NCI-H748 (cell line): ENCODE results near the gene VAV3.

ENCODE experiments used
- DNase-seq: peaks from one replicate; lab custom pipeline; 2025; ENCODE audit not compliant: unreplicated experiment; lab: John Stamatoyannopoulos, UW

VAV3 gene

GRCh38 chr1:107803579-107803978, 161.4 kb downstream of the VAV3 start:
- DNase-seq: no peak

GRCh38 chr1:107802654-107803053, 162.3 kb downstream of the VAV3 start:
- no peak for DNase-seq

GRCh38 chr1:107795994-107796393, 169.0 kb downstream of the VAV3 start:
- no peak for DNase-seq

- no peak for DNase-seq
These were observed 169.5 kb downstream of the VAV3 start for GRCh38 chr1:107795441-107795840.

- no peak for DNase-seq
These were observed 170.4 kb downstream of the VAV3 start for GRCh38 chr1:107794571-107794970.

GRCh38 chr1:107793896-107794453, 171.0 kb downstream of the VAV3 start:
- no peak for DNase-seq

GRCh38 chr1:107791348-107791747, 173.6 kb downstream of the VAV3 start:
- DNase-seq: no peak

- DNase-seq: no peak
These were observed 175.0 kb downstream of the VAV3 start for GRCh38 chr1:107789817-107790524.

- DNase-seq: peak; percentile 11
These were observed 176.5 kb downstream of the VAV3 start for GRCh38 chr1:107788206-107789202.

- peak; percentile 64 for DNase-seq
These were observed 177.7 kb downstream of the VAV3 start for GRCh38 chr1:107787299-107787698.

GRCh38 chr1:107786203-107786845, 178.7 kb downstream of the VAV3 start:
- DNase-seq: peak; percentile 8

GRCh38 chr1:107785496-107786202, 179.3 kb downstream of the VAV3 start:
- DNase-seq: no peak

GRCh38 chr1:107782217-107782845, 182.6 kb downstream of the VAV3 start:
- DNase-seq: peak; percentile 40

- DNase-seq: no peak
These were observed 183.7 kb downstream of the VAV3 start for GRCh38 chr1:107781245-107781644.

GRCh38 chr1:107777664-107778047, 187.3 kb downstream of the VAV3 start:
- no peak for DNase-seq

GRCh38 chr1:107776900-107777663, 187.9 kb downstream of the VAV3 start:
- DNase-seq: peak; percentile 71

- no peak for DNase-seq
These were observed 193.6 kb downstream of the VAV3 start for GRCh38 chr1:107771377-107771776.

- DNase-seq: no peak
These were observed 197.8 kb downstream of the VAV3 start for GRCh38 chr1:107767156-107767582.

GRCh38 chr1:107766533-107766932, 198.4 kb downstream of the VAV3 start:
- DNase-seq: no peak
